Breast epithelium (tissue), 4 donors: Measurements from ENCODE around the gene PI4K2B. TPM values are rescaled to one million over a fixed set of nuclear protein-coding genes. Genes with fewer than 3 reads are reported as not detected.

Source experiments
- DNase-seq, 2 donors: peaks; one replicate each; pipeline ENCODE4 v3.0.0-alpha.2; 2019; ENCODE audit warnings: low spot score in 2 of 2
- H3K27ac ChIP-seq, 2 donors: fragments of 200-600 bp; sonication (generic) in 1 of 2; one replicate each; pipeline ENCODE4 v1.5.1; 2016 to 2019; ENCODE audit warnings: mild to moderate bottlenecking in 1 of 2
- H3K27me3 ChIP-seq, 2 donors: fragments of 200-600 bp; sonication (generic) in 1 of 2; one replicate each; pipeline versions ENCODE4 v1.5.1 to v1.6.0; 2017 to 2019; ENCODE audit warnings: control low read depth in 1 of 2, mild to moderate bottlenecking in 1 of 2
- H3K36me3 ChIP-seq: fragments of 200-600 bp; one replicate; pipeline ENCODE4 v1.5.1; 2019
- H3K4me1 ChIP-seq, 2 donors: fragments of 200-600 bp; sonication (generic); one replicate each; pipeline ENCODE4 v1.5.1; 2016 to 2019; ENCODE audit warnings: control low read depth in 1 of 2
- H3K4me3 ChIP-seq, 3 donors: fragments of 200-600 bp; sonication (generic); 1 replicate in 2 of 3; 2 replicates in 1 of 3; pipeline ENCODE4 v1.5.1; 2016 to 2019; ENCODE audit warnings: mild to moderate bottlenecking in 3 of 3, moderate library complexity in 2 of 3
- H3K9me3 ChIP-seq, 2 donors: fragments of 200-600 bp; sonication (generic) in 1 of 2; one replicate each; pipeline ENCODE4 v1.5.1; 2016 to 2019; ENCODE audit warnings: control low read depth in 1 of 2
- POLR2A ChIP-seq: fragments of 450-650 bp; IDR thresholded peaks from one replicate; pipeline ENCODE4 v1.6.1; 2016; ENCODE audit warnings: antibody characterized with exemption, mild to moderate bottlenecking, moderate library complexity
- POLR2AphosphoS5 ChIP-seq, 3 donors: sonication (generic); formaldehyde crosslinking; IDR thresholded peaks; one replicate each; pipeline ENCODE4 v1.6.1; 2017; ENCODE audit warnings: antibody characterized with exemption in 3 of 3
- intact Hi-C: fragments of 100-400 bp; cut with DNase I; formaldehyde crosslinking; loops from one replicate; pipeline ENCODE4 v1.15.1; 2023; ENCODE audit warnings: low total_unique reads
- total RNA-seq, 3 donors: library from RNA; depleted of rRNA; stranded (reverse); fragments of >200 nt; gene quantifications; one replicate each; pipeline ENCODE4 v1.1.0, GENCODE V29; 2016
- TF ChIP-seq, protein P1 (sequence below), 3 donors: fragments of 450-650 bp; IDR thresholded peaks; one replicate each; pipeline ENCODE4 v1.5.1; 2016 to 2017; ENCODE audit warnings: antibody characterized with exemption in 3 of 3, mild to moderate bottlenecking in 3 of 3, moderate library complexity in 3 of 3

PI4K2B gene
- 10 to 100 TPM; 12.3 to 22.0 (median 21.0) TPM for total RNA-seq

DNA sequence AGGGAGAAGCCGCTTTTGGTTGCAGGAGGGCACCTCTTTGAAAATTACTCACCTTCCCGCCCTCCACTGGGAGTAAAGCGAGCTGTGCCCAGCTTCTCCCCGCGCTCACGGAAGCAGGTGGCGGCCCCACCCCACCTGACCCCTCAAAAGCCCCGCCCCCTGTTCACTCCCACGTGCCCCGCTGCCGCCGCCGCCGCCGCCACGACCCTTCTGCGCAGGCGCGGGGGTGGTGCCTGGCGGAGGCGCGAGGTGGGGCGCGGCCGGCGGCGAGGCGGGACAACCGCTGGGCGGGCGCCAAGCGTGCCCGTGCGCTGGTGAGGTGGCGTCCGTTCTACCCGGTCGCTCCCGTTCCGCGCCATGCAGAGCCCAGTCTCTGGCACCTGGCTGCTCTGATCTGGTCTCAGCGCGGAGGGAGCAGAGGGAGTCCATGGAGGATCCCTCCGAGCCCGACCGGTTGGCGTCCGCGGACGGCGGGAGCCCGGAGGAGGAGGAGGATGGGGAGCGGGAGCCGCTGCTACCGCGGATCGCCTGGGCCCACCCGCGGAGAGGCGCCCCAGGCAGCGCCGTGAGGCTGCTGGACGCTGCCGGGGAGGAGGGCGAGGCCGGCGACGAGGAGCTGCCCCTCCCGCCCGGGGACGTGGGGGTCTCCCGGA, at the start of gene PI4K2B:
Gene PI4K2B, plus strand, starts transcription at position 297 of the 653 bp plus-strand sequence. Its CDS starts 131 bp downstream, at position 428.
- peak within 1 kb of the TSS; percentile 80 to 92 (median 92) for H3K4me3 ChIP-seq
- DNase-seq: peak; percentile 85 to 91
- H3K9me3 ChIP-seq: no peaks in the 10 kb centered on the region
- no peaks in the 10 kb centered on the region for H3K4me1 ChIP-seq
- no peaks in the 10 kb centered on the region for H3K27me3 ChIP-seq
- intact Hi-C loops: no loop called here
- TF ChIP-seq, protein P1, sequence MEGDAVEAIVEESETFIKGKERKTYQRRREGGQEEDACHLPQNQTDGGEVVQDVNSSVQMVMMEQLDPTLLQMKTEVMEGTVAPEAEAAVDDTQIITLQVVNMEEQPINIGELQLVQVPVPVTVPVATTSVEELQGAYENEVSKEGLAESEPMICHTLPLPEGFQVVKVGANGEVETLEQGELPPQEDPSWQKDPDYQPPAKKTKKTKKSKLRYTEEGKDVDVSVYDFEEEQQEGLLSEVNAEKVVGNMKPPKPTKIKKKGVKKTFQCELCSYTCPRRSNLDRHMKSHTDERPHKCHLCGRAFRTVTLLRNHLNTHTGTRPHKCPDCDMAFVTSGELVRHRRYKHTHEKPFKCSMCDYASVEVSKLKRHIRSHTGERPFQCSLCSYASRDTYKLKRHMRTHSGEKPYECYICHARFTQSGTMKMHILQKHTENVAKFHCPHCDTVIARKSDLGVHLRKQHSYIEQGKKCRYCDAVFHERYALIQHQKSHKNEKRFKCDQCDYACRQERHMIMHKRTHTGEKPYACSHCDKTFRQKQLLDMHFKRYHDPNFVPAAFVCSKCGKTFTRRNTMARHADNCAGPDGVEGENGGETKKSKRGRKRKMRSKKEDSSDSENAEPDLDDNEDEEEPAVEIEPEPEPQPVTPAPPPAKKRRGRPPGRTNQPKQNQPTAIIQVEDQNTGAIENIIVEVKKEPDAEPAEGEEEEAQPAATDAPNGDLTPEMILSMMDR (IDR thresholded peaks at IDR 0.05): no peak
- peak; percentile 25 to 71 (median 57) for TF ChIP-seq POLR2AphosphoS5 (IDR thresholded peaks at IDR 0.05)
- TF ChIP-seq POLR2A: peak; percentile 14
- H3K36me3 ChIP-seq: no peaks in the 10 kb centered on the region
- H3K27ac ChIP-seq: peak within 1 kb of the TSS; percentile 90 to 99

DNA sequence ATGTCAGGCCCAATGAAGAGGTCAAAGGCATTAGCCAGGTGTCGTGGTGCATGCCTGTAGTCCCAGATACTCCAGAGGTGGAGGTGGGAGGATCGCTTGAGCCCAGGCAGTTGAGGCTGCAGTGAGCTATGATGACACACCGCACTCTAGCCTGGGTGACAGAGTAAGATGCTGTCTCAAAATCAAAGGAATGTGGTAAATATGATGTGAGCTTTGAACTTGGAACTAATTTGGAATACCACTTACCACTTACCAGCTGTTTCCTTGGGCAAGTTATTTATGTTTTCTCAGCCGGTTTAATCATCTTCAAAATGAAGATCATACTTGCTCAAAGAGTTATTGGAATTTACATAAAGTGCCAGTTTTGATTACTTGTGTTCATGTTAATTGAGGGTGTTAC, 49.8 kb upstream of the PI4K2B start:
- Histone ChIP-seq H3K9me3 (no peaks in the 10 kb centered on the region), H3K4me3 (no peak overlapping the region), H3K27ac (no peak overlapping the region), H3K4me1 (no peaks in the 10 kb centered on the region), H3K36me3 (no peaks in the 10 kb centered on the region), H3K27me3 (no peaks in the 10 kb centered on the region)
- intact Hi-C loops: no loop called here
- no peak for DNase-seq
- TF ChIP-seq POLR2AphosphoS5 (IDR thresholded peaks at IDR 0.05): no peak

DNA sequence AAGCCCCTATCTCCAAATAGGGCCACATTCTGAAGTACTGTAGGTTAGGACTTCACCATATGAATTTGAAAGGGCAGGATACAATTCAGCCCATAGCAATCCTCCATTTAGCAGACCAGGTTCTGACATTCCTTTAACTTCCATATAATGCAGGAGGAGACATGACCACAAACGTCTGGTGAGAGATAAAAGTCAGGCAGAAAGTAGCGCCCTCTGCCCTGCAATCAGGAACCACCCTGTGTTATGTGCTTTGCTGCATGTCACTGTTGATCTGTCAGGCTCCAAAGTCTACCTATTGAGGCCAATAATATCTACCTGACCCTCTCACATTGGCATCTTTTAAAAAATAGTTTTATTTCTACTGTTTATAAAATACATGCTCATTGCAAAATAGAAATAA, 43.4 kb upstream of the PI4K2B start:
- no peaks in the 10 kb centered on the region for H3K9me3 ChIP-seq
- no peaks in the 10 kb centered on the region for H3K27me3 ChIP-seq
- H3K27ac ChIP-seq: no peak overlapping the region
- no peak overlapping the region for H3K4me3 ChIP-seq
- intact Hi-C loops: no loop called here
- H3K36me3 ChIP-seq: no peaks in the 10 kb centered on the region
- no peak for TF ChIP-seq POLR2A
- TF ChIP-seq POLR2AphosphoS5 (IDR thresholded peaks at IDR 0.05): no peak
- TF ChIP-seq, protein P1 (IDR thresholded peaks at IDR 0.05): no peak
- no peaks in the 10 kb centered on the region for H3K4me1 ChIP-seq
- DNase-seq: no peak

DNA sequence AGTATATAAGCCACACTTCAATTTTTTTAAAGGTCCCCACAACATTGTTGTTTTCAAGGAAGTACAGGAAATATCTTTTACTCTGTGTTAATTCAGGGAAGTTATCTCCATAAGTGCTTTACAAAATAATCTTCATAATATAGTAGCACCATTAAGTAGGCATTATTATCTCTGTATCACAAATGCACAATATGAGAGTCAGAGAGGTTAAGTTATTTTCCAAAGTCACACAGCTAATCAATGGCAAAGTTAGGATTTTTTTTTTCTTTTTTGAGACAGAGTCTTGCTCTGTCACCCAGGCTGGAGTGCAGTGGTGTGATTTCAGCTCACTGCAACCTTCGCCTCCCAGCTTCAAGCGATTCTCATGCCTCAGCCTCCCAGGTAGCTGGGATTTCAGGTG, 35.1 kb upstream of the PI4K2B start:
- TF ChIP-seq POLR2A (no peak), POLR2AphosphoS5 (IDR thresholded peaks at IDR 0.05) (no peak)
- TF ChIP-seq, protein P1 (IDR thresholded peaks at IDR 0.05): no peak

DNA sequence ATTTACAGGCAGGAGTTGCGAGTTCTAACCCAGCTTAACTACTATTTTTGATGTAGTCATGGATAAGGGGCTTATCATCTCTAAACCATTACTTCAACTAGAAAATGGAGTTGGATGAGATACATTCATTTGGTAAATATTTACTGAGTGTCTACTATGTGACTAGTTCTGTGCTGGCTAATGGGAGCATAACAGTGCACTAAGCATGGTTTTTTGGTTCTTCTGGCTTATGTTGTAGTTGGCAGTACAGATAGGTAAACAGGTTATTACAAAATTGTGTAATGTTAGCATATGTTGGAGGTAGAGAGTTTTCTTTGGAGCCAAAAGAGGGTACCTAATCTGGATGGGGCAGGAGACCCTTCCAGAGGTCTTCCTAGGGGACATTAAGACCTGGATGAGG, 25.8 kb upstream of the PI4K2B start:
- no peak overlapping the region for H3K27ac ChIP-seq

More for the DNA sequence above, 35.1 kb upstream of the PI4K2B start:
- H3K27ac ChIP-seq: no peak overlapping the region
- intact Hi-C loops: no loop called here
- no peaks in the 10 kb centered on the region for H3K9me3 ChIP-seq
- no peaks in the 10 kb centered on the region for H3K36me3 ChIP-seq
- H3K4me3 ChIP-seq: no peak overlapping the region
- H3K27me3 ChIP-seq: no peaks in the 10 kb centered on the region
- no peak for DNase-seq
- no peaks in the 10 kb centered on the region for H3K4me1 ChIP-seq

More for the DNA sequence above, 25.8 kb upstream of the PI4K2B start:
- H3K4me1 ChIP-seq: no peaks in the 10 kb centered on the region
- no peak overlapping the region for H3K4me3 ChIP-seq
- no peak for DNase-seq
- TF ChIP-seq POLR2AphosphoS5 (IDR thresholded peaks at IDR 0.05) (no peak), POLR2A (no peak)
- TF ChIP-seq, protein P1 (IDR thresholded peaks at IDR 0.05): no peak
- peaks cover 7 to 10% of the 10 kb centered on the region in 2 donors for H3K9me3 ChIP-seq
- no peaks in the 10 kb centered on the region for H3K27me3 ChIP-seq
- H3K36me3 ChIP-seq: no peaks in the 10 kb centered on the region
- intact Hi-C loops: loop anchor here (5.0 kb wide), 1 partner anchor 876 kb away; no protein-coding TSS in a partner anchor
